Psoas muscle (tissue), 8 donors: Measurements from ENCODE around the gene MTHFD1L. TPM values are rescaled to one million over a fixed set of nuclear protein-coding genes. Genes with fewer than 3 reads are reported as not detected.
A peak's percentile ranks its signal among the peaks of the same experiment; 100 is the strongest.

ENCODE experiments used
- ATAC-seq, 4 donors: fragments of 200-7000 bp; cut with Tn5 transposase; one replicate each; pipeline ENCODE4 v1.9.1; 2020; ENCODE audit warnings: moderate library complexity in 3 of 4, mild to moderate bottlenecking in 2 of 4
- DNase-seq, 2 donors: peaks; one replicate each; pipeline ENCODE4 v3.0.0-alpha.2; 2020
- H3K27ac ChIP-seq: fragments of 200-600 bp; one replicate; pipeline ENCODE4 v1.8.0; 2022
- H3K27me3 ChIP-seq, 3 donors: fragments of 200-600 bp in 1 of 3; one replicate each; pipeline versions ENCODE4 v1.6.1 to v1.8.0; 2013 to 2022; ENCODE audit warnings: low read length in 2 of 3, mild to moderate bottlenecking in 2 of 3, moderate library complexity in 1 of 3; ENCODE audit not compliant: insufficient read depth in 3 of 3
- H3K36me3 ChIP-seq, 2 donors: fragments of 200-600 bp in 1 of 2; one replicate each; pipeline versions ENCODE4 v1.6.1 to v1.8.0; 2013 to 2022; ENCODE audit warnings: low read depth in 1 of 2, mild to moderate bottlenecking in 1 of 2, moderate library complexity in 1 of 2; ENCODE audit not compliant: insufficient read depth in 1 of 2
- H3K4me1 ChIP-seq: fragments of 200-600 bp; one replicate; pipeline ENCODE4 v1.8.0; 2022
- H3K4me3 ChIP-seq: fragments of 200-600 bp; one replicate; pipeline ENCODE4 v1.8.0; 2022; ENCODE audit warnings: mild to moderate bottlenecking
- H3K9me3 ChIP-seq: fragments of 200-600 bp; one replicate; pipeline ENCODE4 v1.8.0; 2022
- CTCF ChIP-seq: fragments of 200-600 bp; IDR thresholded peaks from one replicate; pipeline ENCODE4 v1.8.0; 2022; ENCODE audit warnings: antibody characterized with exemption
- WGBS, 3 donors: extraction: QIAGEN DNeasy Blood & Tissue Kit; methylation state at CpG; one replicate each; pipeline versions ENCODE4 v1.1.6 to v1.1.7; 2013; 5-methylcytosine and 5-hydroxymethylcytosine counted together
- intact Hi-C, 2 donors: fragments of 100-400 bp; cut with DNase I; formaldehyde crosslinking; loops; one replicate each; pipeline versions ENCODE4 v1.11.0 to v1.14.2; 2022
- polyA plus RNA-seq, 3 donors: library from polyadenylated mRNA; stranded (reverse); fragments of 200-250 nt; gene quantifications; one replicate each; pipeline ENCODE4 v1.2.3, GENCODE V29; 2013
- total RNA-seq, 4 donors: library from RNA; stranded (reverse); fragmentation: NEBNext Ultra II Directional in 2 of 4; extraction: Animal tissue kit (Norgen Biotek cat#: 25700) in 2 of 4; gene quantifications; one replicate each; pipeline versions ENCODE4 v1.2.1 to v1.2.4, GENCODE V29; 2021 to 2023
- donor health status: healthy with polysubstance abuse.
- donor health status: DM: no; HTN: no; CAD: no; lungs with moderate emphysema.
- donor health status: Bipolar disorder and iron deficiency.
- donor health status: healthy.
- donor health status: DM: yes; HTN: yes; CAD: no.
- donor health status: DM: no; HTN: no; CAD: no.
- donor health status: DM: no; HTN: no; CAD: no.
- donor health status: DM: yes; HTN: yes; CAD: no.

MTHFD1L gene
- total and polyA plus RNA-seq, 7 donors: 0.21 to 4.1 (median 1.1) TPM

DNA sequence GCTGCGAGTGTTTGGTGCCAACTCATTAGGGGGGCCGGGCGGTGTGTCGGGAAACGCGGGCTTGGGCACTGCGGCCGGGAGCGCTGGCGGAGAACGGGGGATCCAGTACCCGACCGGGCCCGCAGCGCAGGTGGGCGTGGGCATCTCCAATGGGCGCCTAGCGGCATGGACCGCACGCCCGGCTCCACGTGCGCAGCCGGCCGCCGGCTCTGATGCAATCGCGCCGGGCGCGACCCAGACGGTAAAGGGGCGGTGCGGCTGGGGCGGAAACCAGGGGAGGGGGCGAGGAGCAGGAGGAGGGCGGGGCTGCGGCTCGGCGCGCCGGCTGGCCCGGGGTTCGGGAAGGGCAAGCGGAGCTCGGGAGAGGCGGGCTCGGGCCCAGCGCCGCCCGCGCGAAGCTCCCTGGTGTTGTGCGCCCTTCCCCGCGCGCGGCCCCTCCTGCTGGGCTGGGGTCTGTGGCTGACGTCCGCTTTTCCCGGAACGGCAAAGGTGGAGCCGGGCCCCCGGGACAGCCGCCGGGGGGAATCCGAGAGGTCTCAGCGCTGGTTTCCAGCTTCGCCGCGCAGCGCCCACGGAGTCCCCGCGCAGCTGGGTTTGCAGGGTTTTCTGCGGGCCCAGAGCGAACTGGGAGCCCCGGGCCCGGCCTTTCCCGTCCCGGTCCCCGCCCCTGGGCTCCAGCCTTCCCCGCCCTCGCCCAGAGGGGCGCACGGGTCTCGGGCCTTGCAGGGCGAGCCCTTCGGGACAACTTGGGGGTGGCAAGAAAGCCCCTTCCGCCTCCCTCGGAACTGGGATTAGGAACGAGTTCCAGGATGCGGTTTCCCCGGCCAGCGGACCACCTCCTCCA, 867 bp downstream of the MTHFD1L start:
- Histone ChIP-seq H3K36me3 (no peaks in the 10 kb centered on the region), H3K27me3 (peaks cover 0 to 28% (median 3%) of the 10 kb centered on the region in 3 donors), H3K4me3 (peak overlapping the region; percentile 80), H3K4me1 (no peaks in the 10 kb centered on the region), H3K9me3 (no peaks in the 10 kb centered on the region), H3K27ac (peak overlapping the region; percentile 38)
- no peak for TF ChIP-seq CTCF
- peak; percentile 83 to 84 for DNase-seq
- intact Hi-C loops: no loop called here
- peak; percentile 80 to 87 (median 83) for ATAC-seq
- WGBS, 3 donors: 2 to 7% (median 5%) methylated on average over 68 to 95 of the region's 95 CpGs

DNA sequence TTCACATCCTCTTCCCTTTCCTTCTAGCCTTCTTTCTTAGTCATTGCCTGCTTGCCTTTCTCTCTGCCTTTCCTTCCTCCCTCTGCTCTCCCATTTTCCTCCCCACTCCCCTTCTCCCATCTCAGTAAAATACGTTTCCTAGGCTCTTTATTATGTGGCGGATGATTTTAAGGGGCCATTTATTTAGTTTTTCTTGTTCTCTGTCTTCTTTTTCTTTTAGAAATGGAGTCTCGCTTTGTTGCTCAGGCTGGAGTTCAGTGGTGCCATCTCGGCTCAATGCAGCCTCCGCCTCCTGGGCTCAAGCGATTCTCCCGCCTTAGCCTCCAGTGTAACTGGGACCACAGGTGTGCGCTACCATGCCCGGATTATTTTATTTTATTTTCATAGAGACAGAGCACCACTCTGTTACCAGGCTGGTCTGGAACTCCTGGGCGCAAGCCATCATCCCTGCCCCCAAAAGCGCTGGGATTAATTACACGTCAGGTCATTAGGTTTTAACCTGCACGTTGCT, 1.5 kb downstream of the MTHFD1L start:
- no peak for ATAC-seq
- 79 to 84% (median 80%) methylated on average over 13 of the region's 13 CpGs for WGBS, 3 donors

GRCh38 chr6:150868759-150869158, 3.3 kb downstream of the MTHFD1L start:
- H3K4me1 ChIP-seq: no peaks in the 10 kb centered on the region
- TF ChIP-seq CTCF: no peak
- no peak for DNase-seq

More for the DNA sequence above, 1.5 kb downstream of the MTHFD1L start:
- DNase-seq: no peak
- H3K4me1 ChIP-seq: no peaks in the 10 kb centered on the region
- no peak for TF ChIP-seq CTCF
- H3K27ac ChIP-seq: peak overlapping the region; percentile 38
- no peaks in the 10 kb centered on the region for H3K9me3 ChIP-seq
- intact Hi-C loops: no loop called here
- H3K36me3 ChIP-seq: no peaks in the 10 kb centered on the region
- H3K4me3 ChIP-seq: peak overlapping the region; percentile 80
- peaks cover 0 to 28% (median 3%) of the 10 kb centered on the region in 3 donors for H3K27me3 ChIP-seq

GRCh38 chr6:150874179-150874578, 8.7 kb downstream of the MTHFD1L start:
- Histone ChIP-seq H3K4me3 (no peak overlapping the region), H3K9me3 (no peaks in the 10 kb centered on the region), H3K27me3 (no peaks in the 10 kb centered on the region), H3K36me3 (no peaks in the 10 kb centered on the region), H3K4me1 (peaks cover 10% of the 10 kb centered on the region), H3K27ac (no peak overlapping the region)
- no peak for TF ChIP-seq CTCF
- DNase-seq (no peak), ATAC-seq (no peak)
- intact Hi-C loops: no loop called here
- 48 to 75% (median 52%) methylated on average over 6 of the region's 6 CpGs for WGBS, 3 donors

More at GRCh38 chr6:150868759-150869158, 3.3 kb downstream of the MTHFD1L start:
- 87 to 99% (median 98%) methylated on average over 5 of the region's 5 CpGs for WGBS, 3 donors
- H3K4me3 ChIP-seq: no peak overlapping the region
- no peak overlapping the region for H3K27ac ChIP-seq
- peaks cover 0 to 17% (median 3%) of the 10 kb centered on the region in 3 donors for H3K27me3 ChIP-seq
- H3K9me3 ChIP-seq: no peaks in the 10 kb centered on the region
- intact Hi-C loops: no loop called here
- ATAC-seq: no peak
- H3K36me3 ChIP-seq: no peaks in the 10 kb centered on the region
